DND-41 (cell line): Measurements from ENCODE around the gene SMARCD2.

Experiments
- ATAC-seq: fragments of 200-7000 bp; cut with Tn5 transposase; 3 replicates; pipeline ENCODE4 v1.9.1; 2021; ENCODE audit warnings: low read depth; ENCODE audit not compliant: insufficient read depth
- DNase-seq: peaks from one replicate; pipeline ENCODE4 v3.0.0-alpha.2; 2020
- H2AFZ ChIP-seq: 2 replicates; pipeline ENCODE4 v1.6.0; 2012; ENCODE audit warnings: low read depth, low read length
- H3K27ac ChIP-seq: 2 replicates; pipeline ENCODE4 v1.5.1; 2012; ENCODE audit warnings: low read length, inconsistent platforms
- H3K27me3 ChIP-seq: fragments of 200-600 bp; sonication (generic); 2 replicates; pipeline ENCODE4 v1.6.0; 2012; ENCODE audit warnings: low read length, mild to moderate bottlenecking, inconsistent platforms; ENCODE audit not compliant: insufficient read depth, poor library complexity
- H3K36me3 ChIP-seq: 2 replicates; pipeline ENCODE4 v1.5.1; 2012; ENCODE audit warnings: low read length, inconsistent platforms; ENCODE audit not compliant: insufficient read depth
- H3K4me1 ChIP-seq: 2 replicates; pipeline ENCODE4 v1.5.1; 2012; ENCODE audit warnings: mild to moderate bottlenecking, low read length; ENCODE audit not compliant: insufficient read depth
- H3K4me2 ChIP-seq: 2 replicates; pipeline ENCODE4 v1.6.0; 2012; ENCODE audit warnings: mild to moderate bottlenecking, moderate library complexity, low read length, inconsistent platforms; ENCODE audit not compliant: insufficient read depth
- H3K4me3 ChIP-seq, 2 experiments: fragments of 200-600 bp in 1 of 2; shearing (Covaris generic) in 1 of 2; 2 replicates each; pipeline ENCODE4 v1.5.1; 2012 to 2016; ENCODE audit warnings: inconsistent platforms in 2 of 2, low read length in 2 of 2, mild to moderate bottlenecking in 2 of 2, low read depth in 1 of 2, moderate library complexity in 1 of 2
- H3K79me2 ChIP-seq: 2 replicates; pipeline ENCODE4 v1.6.0; 2012; ENCODE audit warnings: low read length, inconsistent platforms; ENCODE audit not compliant: insufficient read depth
- H3K9ac ChIP-seq: 2 replicates; pipeline ENCODE4 v1.6.0; 2012; ENCODE audit warnings: low read depth, mild to moderate bottlenecking, inconsistent platforms, low read length, moderate library complexity
- H3K9me3 ChIP-seq: 2 replicates; pipeline ENCODE4 v1.5.1; 2012; ENCODE audit warnings: low read length, moderate library complexity, mild to moderate bottlenecking, inconsistent platforms; ENCODE audit not compliant: insufficient read depth, severe bottlenecking
- H4K20me1 ChIP-seq: 2 replicates; pipeline ENCODE4 v1.6.0; 2012; ENCODE audit warnings: low read length; ENCODE audit not compliant: insufficient read depth
- EZH2 ChIP-seq: IDR thresholded peaks from 3 replicates; pipeline ENCODE4 v1.6.1; 2012; ENCODE audit warnings: borderline replicate concordance, low read depth, mild to moderate bottlenecking, moderate library complexity, low read length, inconsistent platforms; ENCODE audit not compliant: severe bottlenecking
- TF ChIP-seq, protein P1 (sequence below): IDR thresholded peaks from 2 replicates; pipeline ENCODE4 v1.5.1; 2012; ENCODE audit warnings: borderline replicate concordance, low read length, moderate library complexity, mild to moderate bottlenecking; ENCODE audit not compliant: poor library complexity, severe bottlenecking; ENCODE audit errors: extremely low read depth

SMARCD2 gene

DNA sequence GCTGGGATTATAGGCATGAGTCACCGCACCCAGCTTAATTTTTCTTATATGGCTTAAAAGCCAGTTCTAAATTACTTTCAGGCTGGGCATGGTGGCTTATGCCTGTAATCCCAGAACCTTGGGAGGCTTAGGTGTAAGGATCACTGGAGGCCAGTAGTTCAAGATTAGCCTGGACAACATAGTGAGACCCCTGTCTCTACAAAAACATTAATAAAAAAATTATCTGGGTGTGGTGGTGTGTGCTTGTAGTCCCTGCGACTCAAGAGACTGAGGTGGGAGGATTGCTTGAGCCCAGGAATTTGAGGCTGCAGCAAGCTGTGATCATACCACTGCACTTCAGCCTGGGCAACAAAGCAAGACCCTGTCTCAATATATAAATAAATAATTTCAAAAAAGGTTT lies 10.8 kb upstream of the SMARCD2 start:
- H3K79me2 ChIP-seq, result no peaks in the 10 kb centered on the region
- no peak overlapping the region for H3K9ac ChIP-seq
- H3K9me3 ChIP-seq, result no peaks in the 10 kb centered on the region
- no peaks in the 10 kb centered on the region for H4K20me1 ChIP-seq
- no peak overlapping the region for H3K4me3 ChIP-seq
- no peak for DNase-seq
- no peaks in the 10 kb centered on the region for H3K36me3 ChIP-seq
- H3K4me2 ChIP-seq, result no peak overlapping the region
- H2AFZ ChIP-seq, result no peak overlapping the region
- no peaks in the 10 kb centered on the region for H3K4me1 ChIP-seq
- H3K27me3 ChIP-seq, result peaks cover 3% of the 10 kb centered on the region
- TF ChIP-seq EZH2, result no peak
- TF ChIP-seq, protein P1, sequence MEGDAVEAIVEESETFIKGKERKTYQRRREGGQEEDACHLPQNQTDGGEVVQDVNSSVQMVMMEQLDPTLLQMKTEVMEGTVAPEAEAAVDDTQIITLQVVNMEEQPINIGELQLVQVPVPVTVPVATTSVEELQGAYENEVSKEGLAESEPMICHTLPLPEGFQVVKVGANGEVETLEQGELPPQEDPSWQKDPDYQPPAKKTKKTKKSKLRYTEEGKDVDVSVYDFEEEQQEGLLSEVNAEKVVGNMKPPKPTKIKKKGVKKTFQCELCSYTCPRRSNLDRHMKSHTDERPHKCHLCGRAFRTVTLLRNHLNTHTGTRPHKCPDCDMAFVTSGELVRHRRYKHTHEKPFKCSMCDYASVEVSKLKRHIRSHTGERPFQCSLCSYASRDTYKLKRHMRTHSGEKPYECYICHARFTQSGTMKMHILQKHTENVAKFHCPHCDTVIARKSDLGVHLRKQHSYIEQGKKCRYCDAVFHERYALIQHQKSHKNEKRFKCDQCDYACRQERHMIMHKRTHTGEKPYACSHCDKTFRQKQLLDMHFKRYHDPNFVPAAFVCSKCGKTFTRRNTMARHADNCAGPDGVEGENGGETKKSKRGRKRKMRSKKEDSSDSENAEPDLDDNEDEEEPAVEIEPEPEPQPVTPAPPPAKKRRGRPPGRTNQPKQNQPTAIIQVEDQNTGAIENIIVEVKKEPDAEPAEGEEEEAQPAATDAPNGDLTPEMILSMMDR, result no peak
- no peak overlapping the region for H3K27ac ChIP-seq
- ATAC-seq, result no peak

DNA sequence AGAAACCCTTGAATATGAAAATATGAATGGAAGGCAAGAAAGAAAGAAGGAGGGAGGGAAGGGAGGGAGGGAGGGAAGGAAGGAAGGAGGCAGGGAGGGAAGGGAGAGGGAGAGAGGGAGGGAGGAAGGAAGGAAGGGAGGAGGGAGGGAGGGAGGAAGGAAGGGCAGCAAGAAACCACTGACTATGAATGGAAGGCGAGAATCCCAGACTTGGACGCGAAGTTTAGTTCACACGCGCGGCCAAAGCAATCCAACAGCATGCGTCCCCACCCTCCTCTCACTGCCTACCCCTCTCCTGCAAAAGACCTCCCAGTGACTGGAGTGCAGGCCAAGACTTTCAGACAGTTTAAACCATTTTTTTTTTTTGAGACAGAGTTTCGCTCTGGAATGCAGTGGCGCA lies 7.9 kb upstream of the SMARCD2 start:
- TF ChIP-seq, protein P1, result no peak
- no peak for TF ChIP-seq EZH2
- H3K9ac ChIP-seq, result no peak overlapping the region
- no peaks in the 10 kb centered on the region for H4K20me1 ChIP-seq
- H3K27ac ChIP-seq, result no peak overlapping the region
- no peaks in the 10 kb centered on the region for H3K9me3 ChIP-seq
- no peak overlapping the region for H2AFZ ChIP-seq
- peaks cover 3% of the 10 kb centered on the region for H3K27me3 ChIP-seq
- no peaks in the 10 kb centered on the region for H3K36me3 ChIP-seq
- no peaks in the 10 kb centered on the region for H3K4me1 ChIP-seq
- no peaks in the 10 kb centered on the region for H3K79me2 ChIP-seq
- H3K4me2 ChIP-seq, result no peak overlapping the region
- no peak for ATAC-seq
- no peak for DNase-seq
- H3K4me3 ChIP-seq, result no peak overlapping the region

GRCh38 chr17:63848834-63849689 lies 6.6 kb upstream of the SMARCD2 start:
- peaks cover 3% of the 10 kb centered on the region; the same call in 1 of the 2 replicates for H3K4me1 ChIP-seq
- no peak overlapping the region for H2AFZ ChIP-seq
- H3K79me2 ChIP-seq, result no peaks in the 10 kb centered on the region
- TF ChIP-seq, protein P1, result no peak
- TF ChIP-seq EZH2, result no peak
- no peak overlapping the region for H3K4me3 ChIP-seq
- H3K36me3 ChIP-seq, result no peaks in the 10 kb centered on the region
- H4K20me1 ChIP-seq, result no peaks in the 10 kb centered on the region
- no peaks in the 10 kb centered on the region for H3K9me3 ChIP-seq
- no peak for DNase-seq
- no peak overlapping the region for H3K9ac ChIP-seq
- H3K27me3 ChIP-seq, result no peaks in the 10 kb centered on the region
- no peak overlapping the region for H3K4me2 ChIP-seq
- ATAC-seq, result no peak
- no peak overlapping the region for H3K27ac ChIP-seq
